Hepatocyte (in vitro differentiated cells): ENCODE results near the gene LRRTM3. TPM values are rescaled to one million over a fixed set of nuclear protein-coding genes. Genes with fewer than 3 reads are reported as not detected.

Experiments used
- DNase-seq: peaks from one replicate; pipeline ENCODE4 v3.0.0-alpha.2; 2016; ENCODE audit warnings: low spot score
- H2AFZ ChIP-seq: fragments of 200-600 bp; sonication (generic); 2 replicates; pipeline ENCODE4 v1.6.0; 2016; ENCODE audit warnings: antibody characterized with exemption, mild to moderate bottlenecking
- H3K27ac ChIP-seq: fragments of 200-600 bp; sonication (generic); 2 replicates; pipeline ENCODE4 v1.5.1; 2016; ENCODE audit warnings: mild to moderate bottlenecking
- H3K27me3 ChIP-seq: fragments of 200-600 bp; sonication (generic); 2 replicates; pipeline ENCODE4 v1.6.1; 2016
- H3K36me3 ChIP-seq: fragments of 200-600 bp; sonication (generic); replicated peaks from 2 replicates; pipeline ENCODE4 v1.5.1; 2016; ENCODE audit warnings: low read depth; ENCODE audit not compliant: insufficient read depth
- H3K4me1 ChIP-seq: fragments of 200-600 bp; sonication (generic); 2 replicates; pipeline ENCODE4 v1.5.1; 2016; ENCODE audit warnings: mild to moderate bottlenecking, moderate library complexity; ENCODE audit not compliant: insufficient read depth
- H3K4me2 ChIP-seq: fragments of 200-600 bp; sonication (generic); 2 replicates; pipeline ENCODE4 v1.6.0; 2016
- H3K4me3 ChIP-seq: fragments of 200-600 bp; sonication (generic); 2 replicates; pipeline ENCODE4 v1.5.1; 2016; ENCODE audit warnings: mild to moderate bottlenecking
- H3K79me2 ChIP-seq: fragments of 200-600 bp; sonication (generic); 2 replicates; pipeline ENCODE4 v1.6.0; 2017; ENCODE audit warnings: mild to moderate bottlenecking
- H3K9me2 ChIP-seq: fragments of 200-600 bp; sonication (generic); replicated peaks from 2 replicates; pipeline ENCODE4 v1.6.0; 2017; ENCODE audit warnings: mild to moderate bottlenecking; ENCODE audit not compliant: insufficient read depth
- H3K9me3 ChIP-seq: fragments of 200-600 bp; sonication (generic); 2 replicates; pipeline ENCODE4 v1.5.1; 2016; ENCODE audit warnings: low read depth, mild to moderate bottlenecking
- H4K20me1 ChIP-seq: fragments of 200-600 bp; sonication (generic); 2 replicates; pipeline ENCODE4 v1.6.0; 2016; ENCODE audit warnings: mild to moderate bottlenecking; ENCODE audit not compliant: insufficient read depth, poor library complexity, severe bottlenecking
- CTCF ChIP-seq: fragments of 200-600 bp; sonication (generic); IDR thresholded peaks from 2 replicates; pipeline ENCODE4 v1.5.1; 2016; ENCODE audit warnings: antibody characterized with exemption, mild to moderate bottlenecking; ENCODE audit not compliant: poor library complexity
- EZH2 ChIP-seq: fragments of 200-600 bp; sonication (generic); IDR thresholded peaks from 2 replicates; pipeline ENCODE4 v1.6.1; 2016; ENCODE audit warnings: antibody characterized with exemption, mild to moderate bottlenecking, borderline replicate concordance
- EZH2phosphoT487 ChIP-seq: fragments of 200-600 bp; sonication (generic); IDR thresholded peaks from one replicate; pipeline ENCODE4 v1.6.1; 2018; ENCODE audit warnings: antibody characterized with exemption, mild to moderate bottlenecking, low read depth, moderate library complexity; ENCODE audit not compliant: unreplicated experiment, severe bottlenecking
- WGBS: methylation state at CpG from one replicate; pipeline ENCODE4 v1.1.6; 2016; ENCODE audit warnings: low lambda C conversion rate; ENCODE audit errors: missing lambda C conversion rate; 5-methylcytosine and 5-hydroxymethylcytosine counted together
- polyA plus RNA-seq: library from polyadenylated mRNA; unstranded; fragments of >200 nt; fragmentation: Nextera tagmentation; extraction: Ambion mirVana; gene quantifications from 2 replicates; pipeline ENCODE4 v1.2.1, GENCODE V29; 2016
- total RNA-seq: library from RNA; depleted of rRNA; stranded (reverse); fragments of >200 nt; gene quantifications from 2 replicates; pipeline ENCODE4 v1.2.3, GENCODE V29; 2014

LRRTM3 gene
- total and polyA plus RNA-seq, 2 experiments from 2014 or later: 0.68 to 0.77 TPM

GRCh38 chr10:66925373-66925772 is 463 bp upstream of the LRRTM3 start:
- 31% methylated on average over 7 of the region's 7 CpGs for WGBS

GRCh38 chr10:66926841-66927240 is 1.0 kb downstream of the LRRTM3 start:
- no peak overlapping the region for H2AFZ ChIP-seq
- H3K9me2 ChIP-seq: no peaks in the 10 kb centered on the region
- WGBS: 88% methylated on average over 5 of the region's 5 CpGs
- H4K20me1 ChIP-seq: no peaks in the 10 kb centered on the region
- no peaks in the 10 kb centered on the region for H3K9me3 ChIP-seq
- H3K79me2 ChIP-seq: no peaks in the 10 kb centered on the region
- H3K4me2 ChIP-seq: no peak overlapping the region
- peaks cover 22% of the 10 kb centered on the region for H3K27me3 ChIP-seq
- TF ChIP-seq EZH2phosphoT487: no peak
- no peak for TF ChIP-seq EZH2
- no peak for TF ChIP-seq CTCF
- DNase-seq: no peak
- H3K4me3 ChIP-seq: no peak overlapping the region
- no peaks in the 10 kb centered on the region for H3K4me1 ChIP-seq
- H3K27ac ChIP-seq: no peak overlapping the region
- no peaks in the 10 kb centered on the region for H3K36me3 ChIP-seq

More at GRCh38 chr10:66925373-66925772, 463 bp upstream of the LRRTM3 start:
- no peak overlapping the region for H3K27ac ChIP-seq
- no peaks in the 10 kb centered on the region for H3K9me2 ChIP-seq
- H3K36me3 ChIP-seq: no peaks in the 10 kb centered on the region
- H3K9me3 ChIP-seq: no peaks in the 10 kb centered on the region
- H3K4me1 ChIP-seq: no peaks in the 10 kb centered on the region
- no peaks in the 10 kb centered on the region for H3K79me2 ChIP-seq
- TF ChIP-seq EZH2phosphoT487 (no peak), CTCF (no peak)
- H3K4me3 ChIP-seq: no peak overlapping the region
- no peak overlapping the region for H2AFZ ChIP-seq
- H3K4me2 ChIP-seq: peak overlapping the region; percentile 79
- no peaks in the 10 kb centered on the region for H4K20me1 ChIP-seq
- no peak for DNase-seq
- H3K27me3 ChIP-seq: peaks cover 22% of the 10 kb centered on the region

GRCh38 chr10:66927251-66927935 is 1.6 kb downstream of the LRRTM3 start:
- H3K9me2 ChIP-seq: no peaks in the 10 kb centered on the region
- H3K9me3 ChIP-seq: no peaks in the 10 kb centered on the region
- H3K4me2 ChIP-seq: peak overlapping the region; percentile 74
- no peaks in the 10 kb centered on the region for H3K36me3 ChIP-seq
- WGBS: 92% methylated on average over 11 of the region's 11 CpGs
- no peak overlapping the region for H2AFZ ChIP-seq
- H3K4me3 ChIP-seq: no peak overlapping the region
- TF ChIP-seq EZH2phosphoT487: no peak
- peaks cover 22% of the 10 kb centered on the region for H3K27me3 ChIP-seq
- no peak for DNase-seq
- H3K79me2 ChIP-seq: no peaks in the 10 kb centered on the region
- no peak overlapping the region for H3K27ac ChIP-seq
- no peaks in the 10 kb centered on the region for H3K4me1 ChIP-seq
- no peaks in the 10 kb centered on the region for H4K20me1 ChIP-seq

- H3K27me3 ChIP-seq: peaks cover 22% of the 10 kb centered on the region
- H3K9me2 ChIP-seq: no peaks in the 10 kb centered on the region
- H3K36me3 ChIP-seq: no peaks in the 10 kb centered on the region
- WGBS: 23% methylated on average over 30 of the region's 30 CpGs
- no peak overlapping the region for H3K27ac ChIP-seq
- H2AFZ ChIP-seq: no peak overlapping the region
- DNase-seq: peak; percentile 27
- H3K79me2 ChIP-seq: no peaks in the 10 kb centered on the region
- H3K4me3 ChIP-seq: peak overlapping the region; percentile 6
- H3K4me2 ChIP-seq: peak overlapping the region; percentile 74
- no peaks in the 10 kb centered on the region for H3K9me3 ChIP-seq
- no peaks in the 10 kb centered on the region for H4K20me1 ChIP-seq
- TF ChIP-seq EZH2 (no peak), CTCF (no peak), EZH2phosphoT487 (no peak)
- no peaks in the 10 kb centered on the region for H3K4me1 ChIP-seq
These were observed 2.3 kb downstream of the LRRTM3 start for GRCh38 chr10:66927971-66928770.
